Activated naive CD4-positive, alpha-beta T cell treated with anti-CD3 and anti-CD28 coated beads, Interleukin-2, amount 50 U/mL, for 16 hours (primary cell): ENCODE data around the gene RAB3C.
A peak's percentile ranks its signal among the peaks of the same experiment; 100 is the strongest.
"Not testable (repeated sequence)": the region's sequence is repeated elsewhere in the genome, so short reads cannot be mapped to it uniquely, and the experiment has no call there.

Source experiments
- DNase-seq: peaks from one replicate; pipeline ENCODE4 v3.0.0-alpha.2; 2020

RAB3C gene

GRCh38 chr5:58582803-58583491 lies at the start of gene RAB3C:
Gene RAB3C, plus strand, starts transcription at chr5:58583075. Its CDS starts 134 bp downstream, at chr5:58583209.
- peak; percentile 28 for DNase-seq

GRCh38 chr5:58541935-58542334 lies 40.9 kb upstream of the RAB3C start:
- not testable (repeated sequence) for DNase-seq

- DNase-seq: no peak
Observed at GRCh38 chr5:58542709-58543108, 40.2 kb upstream of the RAB3C start.

GRCh38 chr5:58543723-58544122 lies 39.2 kb upstream of the RAB3C start:
- no peak for DNase-seq

GRCh38 chr5:58544195-58544594 lies 38.7 kb upstream of the RAB3C start:
- DNase-seq: no peak

GRCh38 chr5:58544926-58545325 lies 37.9 kb upstream of the RAB3C start:
- DNase-seq: no peak

GRCh38 chr5:58545912-58546311 lies 37.0 kb upstream of the RAB3C start:
- DNase-seq: no peak

- DNase-seq: no peak
Observed at GRCh38 chr5:58548068-58548467, 34.8 kb upstream of the RAB3C start.

- DNase-seq: no peak
Observed at GRCh38 chr5:58551492-58551891, 31.4 kb upstream of the RAB3C start.

- not testable (repeated sequence) for DNase-seq
Observed at GRCh38 chr5:58557665-58558338, 25.1 kb upstream of the RAB3C start.

GRCh38 chr5:58563016-58563700 lies 19.7 kb upstream of the RAB3C start:
- not testable (repeated sequence) for DNase-seq

- not testable (repeated sequence) for DNase-seq
Observed at GRCh38 chr5:58564043-58564832, 18.6 kb upstream of the RAB3C start.

- no peak for DNase-seq
Observed at GRCh38 chr5:58565033-58565432, 17.8 kb upstream of the RAB3C start.

- no peak for DNase-seq
Observed at GRCh38 chr5:58571501-58571900, 11.4 kb upstream of the RAB3C start.

GRCh38 chr5:58572973-58573372 lies 9.9 kb upstream of the RAB3C start:
- DNase-seq: not testable (repeated sequence)

GRCh38 chr5:58579781-58580180 lies 3.1 kb upstream of the RAB3C start:
- DNase-seq: no peak

GRCh38 chr5:58582019-58582802 lies 664 bp upstream of the RAB3C start:
- DNase-seq: no peak

GRCh38 chr5:58595952-58596351 lies 13.1 kb downstream of the RAB3C start:
- no peak for DNase-seq

- no peak for DNase-seq
Observed at GRCh38 chr5:58598440-58598839, 15.6 kb downstream of the RAB3C start.

- DNase-seq: no peak
Observed at GRCh38 chr5:58599217-58599616, 16.3 kb downstream of the RAB3C start.

GRCh38 chr5:58600613-58601012 lies 17.7 kb downstream of the RAB3C start:
- not testable (repeated sequence) for DNase-seq

- DNase-seq: not testable (repeated sequence)
Observed at GRCh38 chr5:58602889-58603288, 20.0 kb downstream of the RAB3C start.
